ENCODE data around the gene WFIKKN1. TPM values are rescaled to one million over a fixed set of nuclear protein-coding genes. Genes with fewer than 3 reads are reported as not detected.

Gene WFIKKN1
- total and polyA plus RNA-seq, 2 experiments from 2014 or later = 0.43 to 0.88 TPM

- DNase-seq (ENCODE audit: low spot score) = no peak
- no peaks in the 10 kb centered on the region for H3K9me3 ChIP-seq (ENCODE audit: low read depth)
- no peaks in the 10 kb centered on the region for H3K27me3 ChIP-seq
- no peak overlapping the region for H3K4me2 ChIP-seq
- H3K4me1 ChIP-seq (ENCODE audit: insufficient read depth) = peaks cover 31% of the 10 kb centered on the region
- TF ChIP-seq EZH2phosphoT487 (IDR thresholded peaks at IDR 0.05; ENCODE audit: low read depth, severe bottlenecking, unreplicated experiment) = no peak
- TF ChIP-seq CTCF (IDR thresholded peaks at IDR 0.05; ENCODE audit: poor library complexity) = no peak
- TF ChIP-seq EZH2 (IDR thresholded peaks at IDR 0.05; ENCODE audit: borderline replicate concordance) = no peak
- no peaks in the 10 kb centered on the region for H3K9me2 ChIP-seq (replicated peaks; ENCODE audit: insufficient read depth)
- H2AFZ ChIP-seq = no peak overlapping the region
- H3K79me2 ChIP-seq = peaks cover 19% of the 10 kb centered on the region
- 93% methylated on average over 34 of the region's 57 CpGs for WGBS (ENCODE audit: low lambda C conversion rate, missing lambda C conversion rate)
- no peak overlapping the region for H3K27ac ChIP-seq
- H4K20me1 ChIP-seq (ENCODE audit: insufficient read depth, poor library complexity, severe bottlenecking) = peaks cover 20% of the 10 kb centered on the region
- no peaks in the 10 kb centered on the region for H3K36me3 ChIP-seq (replicated peaks; ENCODE audit: insufficient read depth, low read depth)
- H3K4me3 ChIP-seq = no peak overlapping the region
These were observed 46.8 kb downstream of the WFIKKN1 start for GRCh38 chr16:677316-678190.

- peaks cover 34% of the 10 kb centered on the region for H3K4me1 ChIP-seq (ENCODE audit: insufficient read depth)
- peaks cover 27% of the 10 kb centered on the region for H3K79me2 ChIP-seq
- no peak overlapping the region for H3K4me3 ChIP-seq
- no peaks in the 10 kb centered on the region for H3K27me3 ChIP-seq
- no peak overlapping the region for H3K4me2 ChIP-seq
- TF ChIP-seq EZH2phosphoT487 (IDR thresholded peaks at IDR 0.05; ENCODE audit: low read depth, severe bottlenecking, unreplicated experiment) (no peak), EZH2 (IDR thresholded peaks at IDR 0.05; ENCODE audit: borderline replicate concordance) (no peak), CTCF (IDR thresholded peaks at IDR 0.05; ENCODE audit: poor library complexity) (no peak)
- H2AFZ ChIP-seq = no peak overlapping the region
- H3K9me3 ChIP-seq (ENCODE audit: low read depth) = no peaks in the 10 kb centered on the region
- 96% methylated on average over 21 of the region's 21 CpGs for WGBS (ENCODE audit: low lambda C conversion rate, missing lambda C conversion rate)
- no peaks in the 10 kb centered on the region for H3K36me3 ChIP-seq (replicated peaks; ENCODE audit: insufficient read depth, low read depth)
- no peaks in the 10 kb centered on the region for H3K9me2 ChIP-seq (replicated peaks; ENCODE audit: insufficient read depth)
- no peak overlapping the region for H3K27ac ChIP-seq
- no peak for DNase-seq (ENCODE audit: low spot score)
- H4K20me1 ChIP-seq (ENCODE audit: insufficient read depth, poor library complexity, severe bottlenecking) = peaks cover 24% of the 10 kb centered on the region
These were observed 47.5 kb downstream of the WFIKKN1 start for GRCh38 chr16:678209-678857.

GRCh38 chr16:678858-679813, 48.4 kb downstream of the WFIKKN1 start:
- Histone ChIP-seq H3K9me3 (ENCODE audit: low read depth) (no peaks in the 10 kb centered on the region), H3K27me3 (no peaks in the 10 kb centered on the region), H3K9me2 (replicated peaks; ENCODE audit: insufficient read depth) (no peaks in the 10 kb centered on the region), H3K36me3 (replicated peaks; ENCODE audit: insufficient read depth, low read depth) (no peaks in the 10 kb centered on the region), H3K4me3 (peak overlapping the region; percentile 62), H4K20me1 (ENCODE audit: insufficient read depth, poor library complexity, severe bottlenecking) (peaks cover 27% of the 10 kb centered on the region), H3K79me2 (peaks cover 32% of the 10 kb centered on the region), H3K27ac (peak overlapping the region; percentile 97), H3K4me2 (peak overlapping the region; percentile 99), H3K4me1 (ENCODE audit: insufficient read depth) (peaks cover 38% of the 10 kb centered on the region), H2AFZ (peak overlapping the region; percentile 90)
- no peak for TF ChIP-seq CTCF (IDR thresholded peaks at IDR 0.05; ENCODE audit: poor library complexity)
- TF ChIP-seq EZH2 (IDR thresholded peaks at IDR 0.05; ENCODE audit: borderline replicate concordance) = no peak
- no peak for TF ChIP-seq EZH2phosphoT487 (IDR thresholded peaks at IDR 0.05; ENCODE audit: low read depth, severe bottlenecking, unreplicated experiment)
- 33% methylated on average over 44 of the region's 52 CpGs for whole genome bisulfite sequencing (ENCODE audit: low lambda C conversion rate, missing lambda C conversion rate)
- peak; percentile 85 for DNase-seq (ENCODE audit: low spot score)
